GM12878 (cell line): ENCODE measurements around the gene BMPR1B.

ENCODE experiments used
- BCL3 ChIP-seq: IDR thresholded peaks from 2 replicates; pipeline ENCODE4 v1.6.1; 2011; ENCODE audit warnings: borderline replicate concordance, low read depth, mild to moderate bottlenecking, moderate library complexity, low read length; ENCODE audit not compliant: insufficient read depth, poor library complexity, severe bottlenecking
- CTCF ChIP-seq, 3 experiments: IDR thresholded peaks in 2 of 3; conservative IDR thresholded peaks in 1 of 3; 2 replicates each; pipeline ENCODE4 v1.5.1; 2011; ENCODE audit warnings: low read depth in 3 of 3, low read length in 3 of 3, mild to moderate bottlenecking in 3 of 3, control low read depth in 2 of 3, moderate library complexity in 2 of 3, inconsistent platforms in 1 of 3, mixed read lengths in 1 of 3; ENCODE audit not compliant: control insufficient read depth in 2 of 3, insufficient read depth in 1 of 3; ENCODE audit errors: extremely low read depth in 1 of 3
- ESRRA ChIP-seq: IDR thresholded peaks from 2 replicates; pipeline ENCODE4 v1.6.1; 2012; ENCODE audit warnings: mild to moderate bottlenecking, low read length, improper control_type of control experiment
- HDAC2 ChIP-seq: fragments of 200-600 bp; sonication (generic); IDR thresholded peaks from 2 replicates; pipeline ENCODE4 v1.6.1; 2017
- HDGF ChIP-seq: fragments of 450-650 bp; IDR thresholded peaks from 2 replicates; pipeline ENCODE4 v1.6.1; 2016; ENCODE audit warnings: antibody characterized with exemption
- MEF2A ChIP-seq: IDR thresholded peaks from 2 replicates; pipeline ENCODE4 v1.6.1; 2011; ENCODE audit warnings: low read depth, mild to moderate bottlenecking, low read length, moderate library complexity; ENCODE audit not compliant: insufficient read depth
- NBN ChIP-seq: fragments of 450-650 bp; IDR thresholded peaks from 2 replicates; pipeline ENCODE4 v1.6.1; 2016
- NFYB ChIP-seq: IDR thresholded peaks from 2 replicates; pipeline ENCODE4 v1.6.1; 2011; ENCODE audit warnings: low read depth, mild to moderate bottlenecking, low read length, improper control_type of control experiment, moderate library complexity; ENCODE audit not compliant: insufficient read depth
- POLR2A ChIP-seq: IDR thresholded peaks from 2 replicates; pipeline ENCODE4 v1.6.1; 2011; ENCODE audit warnings: low read depth, mild to moderate bottlenecking, low read length
- POLR2AphosphoS5 ChIP-seq: IDR thresholded peaks from 2 replicates; pipeline ENCODE4 v1.6.1; 2011; ENCODE audit warnings: mild to moderate bottlenecking, low read length, inconsistent platforms
- SREBF1 ChIP-seq: IDR thresholded peaks from 2 replicates; pipeline ENCODE4 v1.6.1; 2012; ENCODE audit warnings: mild to moderate bottlenecking, low read length

DNA sequence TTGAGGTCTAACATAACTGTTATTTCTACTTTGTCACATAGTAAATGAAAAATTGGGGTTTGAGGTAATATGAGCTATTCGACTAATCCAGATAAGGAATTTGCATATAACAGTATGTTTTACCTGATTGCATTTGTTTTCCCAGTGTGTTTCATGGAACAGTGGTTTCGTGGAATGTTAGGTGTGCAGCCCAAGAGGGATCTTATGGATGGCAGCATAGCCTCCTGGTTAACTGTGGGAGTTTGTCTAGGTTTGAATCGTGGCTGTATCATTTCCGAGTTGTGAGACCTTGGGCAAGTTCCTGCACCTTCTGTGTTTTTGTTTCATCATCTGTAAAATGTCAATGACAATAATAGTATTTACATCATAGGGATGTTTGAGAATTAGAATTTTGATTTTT is 7.9 kb downstream of the BMPR1B start:
- no peak for TF ChIP-seq CTCF (IDR thresholded peaks at IDR 0.05 in 2 of 3, conservative IDR thresholded peaks at IDR 0.05 in 1 of 3; ENCODE audit: control insufficient read depth in 2 of 3, extremely low read depth in 1 of 3, insufficient read depth in 1 of 3, low read depth in 3 of 3, low read length in 3 of 3)
- TF ChIP-seq POLR2AphosphoS5 = no peak
- no peak for TF ChIP-seq POLR2A
- TF ChIP-seq NFYB = no peak
- no peak for TF ChIP-seq HDAC2
- TF ChIP-seq SREBF1 = no peak
- no peak for TF ChIP-seq HDGF
- no peak for TF ChIP-seq BCL3
- no peak for TF ChIP-seq NBN
- TF ChIP-seq MEF2A = no peak
- TF ChIP-seq ESRRA = no peak
